H1 (cell line): ENCODE data around the gene RNASE4. TPM values are rescaled to one million over a fixed set of nuclear protein-coding genes. Genes with fewer than 3 reads are reported as not detected.

ENCODE experiments used
- ATF3 ChIP-seq: IDR thresholded peaks from 2 replicates; pipeline ENCODE4 v1.6.1; 2011; ENCODE audit warnings: low read depth, mild to moderate bottlenecking, low read length; ENCODE audit not compliant: insufficient read depth
- CBX5 ChIP-seq: fragments of 300-800, 300-1000 bp; sonication (generic); IDR thresholded peaks from 2 replicates; pipeline ENCODE4 v1.7.1; 2016; ENCODE audit warnings: antibody characterized with exemption, low read length, low read depth
- CBX8 ChIP-seq: fragments of 300-800, 300-1000 bp; sonication (generic); IDR thresholded peaks from 2 replicates; pipeline ENCODE4 v1.7.1; 2016; ENCODE audit warnings: low read depth, low read length, borderline replicate concordance
- CEBPB ChIP-seq: IDR thresholded peaks from 2 replicates; pipeline ENCODE4 v1.6.1; 2012; ENCODE audit warnings: low read depth, low read length
- CHD1 ChIP-seq: IDR thresholded peaks from 2 replicates; pipeline ENCODE4 v1.6.1; 2012; ENCODE audit warnings: low read depth, low read length, improper control_type of control experiment
- CHD2 ChIP-seq: IDR thresholded peaks from 2 replicates; pipeline ENCODE4 v1.6.1; 2012; ENCODE audit warnings: low read length, improper control_type of control experiment
- CTCF ChIP-seq, 3 experiments: IDR thresholded peaks; 1 replicate in 2 of 3; 2 replicates in 1 of 3; pipeline versions ENCODE4 v1.5.1 to v1.6.1; 2011; ENCODE audit warnings: low read length in 3 of 3, mild to moderate bottlenecking in 3 of 3, inconsistent platforms in 2 of 3, low read depth in 1 of 3, moderate library complexity in 1 of 3; ENCODE audit not compliant: insufficient read depth in 1 of 3; ENCODE audit errors: control extremely low read depth in 1 of 3
- E2F6 ChIP-seq: IDR thresholded peaks from 2 replicates; pipeline ENCODE4 v1.6.1; 2012; ENCODE audit warnings: inconsistent platforms
- HDAC6 ChIP-seq: IDR thresholded peaks from one replicate; pipeline ENCODE4 v1.7.1; 2012; ENCODE audit warnings: low read depth, mild to moderate bottlenecking, inconsistent platforms, low read length, moderate library complexity
- KDM4A ChIP-seq: IDR thresholded peaks from one replicate; pipeline ENCODE4 v1.7.1; 2012; ENCODE audit warnings: low read depth, mild to moderate bottlenecking, moderate library complexity, low read length, inconsistent platforms; ENCODE audit not compliant: severe bottlenecking
- NRF1 ChIP-seq: IDR thresholded peaks from 2 replicates; pipeline ENCODE4 v1.6.1; 2011; ENCODE audit warnings: mild to moderate bottlenecking, low read depth, low read length, improper control_type of control experiment
- RBBP5 ChIP-seq: IDR thresholded peaks from 2 replicates; pipeline ENCODE4 v1.7.1; 2012; ENCODE audit warnings: low read depth, mild to moderate bottlenecking, inconsistent platforms, low read length, moderate library complexity, borderline replicate concordance
- SAP30 ChIP-seq: fragments of 300-600 bp; sonication (generic); IDR thresholded peaks from 2 replicates; pipeline ENCODE4 v1.7.1; 2012; ENCODE audit warnings: low read length, moderate library complexity, mild to moderate bottlenecking, inconsistent platforms; ENCODE audit not compliant: insufficient read depth, insufficient replicate concordance
- SIX5 ChIP-seq: IDR thresholded peaks from 2 replicates; pipeline ENCODE4 v1.6.1; 2011; ENCODE audit warnings: mild to moderate bottlenecking, low read depth, low read length
- SP4 ChIP-seq: IDR thresholded peaks from 2 replicates; pipeline ENCODE4 v1.6.1; 2012; ENCODE audit warnings: low read length, inconsistent platforms
- TAF1 ChIP-seq: IDR thresholded peaks from 2 replicates; pipeline ENCODE4 v1.6.1; 2011; ENCODE audit warnings: mild to moderate bottlenecking, low read depth, low read length
- TAF7 ChIP-seq: optimal IDR thresholded peaks from 2 replicates; pipeline ENCODE3; 2011; ENCODE audit warnings: low read depth, mild to moderate bottlenecking, inconsistent platforms, low read length, moderate library complexity, borderline replicate concordance
- TBP ChIP-seq: IDR thresholded peaks from 2 replicates; pipeline ENCODE4 v1.6.1; 2011; ENCODE audit warnings: low read depth, low read length, improper control_type of control experiment
- TCF12 ChIP-seq: IDR thresholded peaks from 2 replicates; pipeline ENCODE4 v1.6.1; 2011; ENCODE audit warnings: low read depth, mild to moderate bottlenecking, low read length
- TEAD4 ChIP-seq: IDR thresholded peaks from 2 replicates; pipeline ENCODE4 v1.6.1; 2012; ENCODE audit warnings: low read depth, low read length, inconsistent platforms, mixed read lengths
- polyA plus RNA-seq, 7 experiments: library from polyadenylated mRNA; depleted of rRNA in 3 of 7; stranded (reverse) in 5 of 7; unstranded in 2 of 7; fragments of >200 nt in 5 of 7; fragments of 200-250 nt in 2 of 7; gene quantifications; 1 replicate in 5 of 7; 2 replicates in 1 of 7; 4 replicates in 1 of 7; pipeline versions ENCODE4 v1.2.1 to v1.2.3, GENCODE V29; 2011 to 2013; ENCODE audit warnings: missing spikeins in 2 of 7, mixed read lengths in 2 of 7
- total RNA-seq: library from RNA; stranded (reverse); fragmentation: NEBNext Ultra II Directional; extraction: Animal tissue kit (Norgen Biotek cat#: 25700); gene quantifications from 2 replicates; pipeline ENCODE4 v1.2.1, GENCODE V29; 2021

RNASE4 gene
- total and polyA plus RNA-seq, 2 of the 8 experiments (the other 6 are each of a cell fraction or from before 2014, with no cell fraction given), result 0.61 to 3.5 TPM

- peak; percentile 57 to 86 (median 83) for TF ChIP-seq CTCF (IDR thresholded peaks at IDR 0.05; ENCODE audit: control extremely low read depth in 1 of 3, insufficient read depth in 1 of 3, low read depth in 1 of 3, low read length in 3 of 3)
- TF ChIP-seq NRF1, result peak; percentile 31; the same call in 1 of the 2 replicates
- TF ChIP-seq CHD1, result no peak
- 0 out of 2 replicates have a peak, but pooled peaks have one; percentile 38 for TF ChIP-seq CHD2
- TF ChIP-seq TCF12, result 0 out of 2 replicates have a peak, but pooled peaks have one; percentile 47
- TF ChIP-seq TAF7, result no peak
- TF ChIP-seq TBP, result peak; percentile 100
- no peak for TF ChIP-seq E2F6
- no peak for TF ChIP-seq ATF3
- TF ChIP-seq CBX8, result no peak
- peak; percentile 54; the same call in 1 of the 2 replicates for TF ChIP-seq CEBPB
- TF ChIP-seq KDM4A, result peak; percentile 76
- TF ChIP-seq RBBP5, result peak; percentile 62
- peak; percentile 60; the same call in 1 of the 2 replicates for TF ChIP-seq TEAD4
- no peak for TF ChIP-seq CBX5
- no peak for TF ChIP-seq SP4
- no peak for TF ChIP-seq HDAC6
- TF ChIP-seq SAP30, result peak; percentile 61
- TF ChIP-seq TAF1, result no peak
- TF ChIP-seq SIX5, result no peak
Measured at GRCh38 chr14:20662968-20663732, 21.2 kb upstream of the RNASE4 start (continued).
